ENCODE measurements around the gene ZNF19. TPM values are rescaled to one million over a fixed set of nuclear protein-coding genes. Genes with fewer than 3 reads are reported as not detected.

Gene ZNF19
- polyA plus RNA-seq, 1 experiment = 1.6 TPM

GRCh38 chr16:71500964-71501363, 11.8 kb upstream of the ZNF19 start:
- CTCF ChIA-PET = interaction anchor here (0.8 to 7.7 kb wide), 10 partner anchors 11 to 143 kb away, joined by 3 to 170 read pairs (median 4); partner anchors contain the start of genes CALB2 and ZNF19
- DNase-seq (ENCODE audit: low read depth) = no peak
- Histone ChIP-seq H3K4me3 (ENCODE audit: low read depth, low read length) (no peak overlapping the region), H3K36me3 (ENCODE audit: control insufficient read depth, insufficient read depth, low read length) (no peaks in the 10 kb centered on the region), H3K27me3 (ENCODE audit: control insufficient read depth, insufficient read depth, low read length) (no peaks in the 10 kb centered on the region; the same call in 1 of the 2 replicates)
- POLR2A ChIA-PET = no interaction called here
- TF ChIP-seq, protein P1, sequence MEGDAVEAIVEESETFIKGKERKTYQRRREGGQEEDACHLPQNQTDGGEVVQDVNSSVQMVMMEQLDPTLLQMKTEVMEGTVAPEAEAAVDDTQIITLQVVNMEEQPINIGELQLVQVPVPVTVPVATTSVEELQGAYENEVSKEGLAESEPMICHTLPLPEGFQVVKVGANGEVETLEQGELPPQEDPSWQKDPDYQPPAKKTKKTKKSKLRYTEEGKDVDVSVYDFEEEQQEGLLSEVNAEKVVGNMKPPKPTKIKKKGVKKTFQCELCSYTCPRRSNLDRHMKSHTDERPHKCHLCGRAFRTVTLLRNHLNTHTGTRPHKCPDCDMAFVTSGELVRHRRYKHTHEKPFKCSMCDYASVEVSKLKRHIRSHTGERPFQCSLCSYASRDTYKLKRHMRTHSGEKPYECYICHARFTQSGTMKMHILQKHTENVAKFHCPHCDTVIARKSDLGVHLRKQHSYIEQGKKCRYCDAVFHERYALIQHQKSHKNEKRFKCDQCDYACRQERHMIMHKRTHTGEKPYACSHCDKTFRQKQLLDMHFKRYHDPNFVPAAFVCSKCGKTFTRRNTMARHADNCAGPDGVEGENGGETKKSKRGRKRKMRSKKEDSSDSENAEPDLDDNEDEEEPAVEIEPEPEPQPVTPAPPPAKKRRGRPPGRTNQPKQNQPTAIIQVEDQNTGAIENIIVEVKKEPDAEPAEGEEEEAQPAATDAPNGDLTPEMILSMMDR (IDR thresholded peaks at IDR 0.05; ENCODE audit: insufficient read depth, low read depth, low read length) = no peak

GRCh38 chr16:71499775-71500364, 10.7 kb upstream of the ZNF19 start:
- no peak for DNase-seq (ENCODE audit: low read depth)
- CTCF ChIA-PET = interaction anchor here (0.6 to 7.7 kb wide), 22 partner anchors 9 to 211 kb away, joined by 3 to 170 read pairs (median 4); no protein-coding TSS in a partner anchor
- no peak overlapping the region for H3K4me3 ChIP-seq (ENCODE audit: low read depth, low read length)
- POLR2A ChIA-PET = no interaction called here
- no peaks in the 10 kb centered on the region for H3K36me3 ChIP-seq (ENCODE audit: control insufficient read depth, insufficient read depth, low read length)
- no peaks in the 10 kb centered on the region; the same call in 1 of the 2 replicates for H3K27me3 ChIP-seq (ENCODE audit: control insufficient read depth, insufficient read depth, low read length)
- TF ChIP-seq, protein P1 (IDR thresholded peaks at IDR 0.05; ENCODE audit: insufficient read depth, low read depth, low read length) = peak; percentile 70

DNA sequence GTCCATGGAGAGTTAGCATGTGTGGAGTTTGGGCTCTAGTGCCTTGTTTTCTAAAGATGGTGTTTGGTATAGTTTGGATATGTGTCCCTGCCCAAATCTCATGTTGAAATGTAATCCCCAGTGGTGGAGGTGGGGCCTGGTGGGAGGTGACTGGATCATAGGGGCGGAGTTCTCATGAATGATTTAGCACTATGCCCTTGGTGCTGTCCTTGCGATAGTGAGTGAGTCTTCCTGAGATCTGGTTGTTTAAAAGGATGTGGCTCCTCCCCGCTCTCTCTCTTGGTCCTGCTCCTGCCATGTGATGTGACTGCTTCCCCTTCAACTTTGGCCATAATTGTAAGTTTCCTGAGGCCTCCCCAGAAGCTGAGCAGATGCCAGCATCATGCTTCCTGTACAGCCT, 8.9 kb upstream of the ZNF19 start:
- DNase-seq (ENCODE audit: low read depth) = no peak
- H3K27me3 ChIP-seq (ENCODE audit: control insufficient read depth, insufficient read depth, low read length) = no peaks in the 10 kb centered on the region; the same call in 1 of the 2 replicates
- H3K4me3 ChIP-seq (ENCODE audit: low read depth, low read length) = no peak overlapping the region
- ChIA-PET CTCF (interaction anchor here (0.7 to 7.7 kb wide), 5 partner anchors 29 to 88 kb away, joined by 3 to 170 read pairs (median 6); no protein-coding TSS in a partner anchor), POLR2A (no interaction called here)
- TF ChIP-seq, protein P1 (IDR thresholded peaks at IDR 0.05; ENCODE audit: insufficient read depth, low read depth, low read length) = no peak
- H3K36me3 ChIP-seq (ENCODE audit: control insufficient read depth, insufficient read depth, low read length) = no peaks in the 10 kb centered on the region

DNA sequence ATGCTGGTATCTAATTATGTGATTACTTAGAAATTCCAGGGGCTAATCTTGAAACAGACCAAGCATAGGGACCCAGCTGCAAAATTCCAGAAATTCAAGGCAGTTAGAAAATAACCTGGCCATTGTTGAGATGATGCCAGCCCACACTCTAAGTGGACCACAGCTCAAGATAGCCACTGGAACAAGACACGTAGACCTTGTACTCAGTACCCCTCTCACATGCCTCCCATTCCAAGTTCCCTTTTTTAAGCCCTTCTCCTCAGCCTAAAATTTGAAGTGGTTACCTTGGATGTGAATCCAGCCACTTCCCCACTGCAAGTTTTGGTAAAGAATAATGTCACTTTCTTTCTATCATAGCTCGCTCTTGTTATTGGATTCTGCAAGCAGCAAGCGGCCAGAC, 4.1 kb upstream of the ZNF19 start:
- Histone ChIP-seq H3K4me3 (ENCODE audit: low read depth, low read length) (no peak overlapping the region), H3K36me3 (ENCODE audit: control insufficient read depth, insufficient read depth, low read length) (no peaks in the 10 kb centered on the region), H3K27me3 (ENCODE audit: control insufficient read depth, insufficient read depth, low read length) (no peaks in the 10 kb centered on the region; the same call in 1 of the 2 replicates)
- CTCF ChIA-PET = interaction anchor here (0.7 to 3.9 kb wide), 4 partner anchors 9 to 81 kb away, joined by 3 to 55 read pairs (median 4); no protein-coding TSS in a partner anchor
- TF ChIP-seq, protein P1 (IDR thresholded peaks at IDR 0.05; ENCODE audit: insufficient read depth, low read depth, low read length) = no peak
- POLR2A ChIA-PET = no interaction called here
- DNase-seq (ENCODE audit: low read depth) = no peak

DNA sequence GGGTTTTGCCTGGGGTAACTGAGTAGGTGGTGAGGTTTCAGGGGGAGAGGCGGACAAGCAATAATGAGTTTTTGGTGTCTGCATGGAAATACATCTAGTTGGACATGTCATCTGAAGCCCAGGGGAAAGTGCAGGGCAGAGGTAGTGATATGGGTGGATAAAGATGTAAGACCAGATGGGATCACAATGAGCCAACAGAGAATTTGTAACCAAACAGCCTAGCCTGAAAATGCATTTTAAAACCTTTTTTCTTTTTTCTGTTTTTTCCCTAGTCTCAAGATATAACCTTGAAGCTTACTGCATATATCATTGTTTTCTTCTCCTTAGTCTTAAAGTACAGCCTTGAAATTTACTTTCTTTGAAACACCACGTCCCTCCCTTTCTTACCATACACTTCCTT, 3.7 kb upstream of the ZNF19 start:
- TF ChIP-seq, protein P1 (IDR thresholded peaks at IDR 0.05; ENCODE audit: insufficient read depth, low read depth, low read length) = no peak
- no peaks in the 10 kb centered on the region; the same call in 1 of the 2 replicates for H3K27me3 ChIP-seq (ENCODE audit: control insufficient read depth, insufficient read depth, low read length)
- CTCF ChIA-PET = interaction anchor here (0.7 to 3.9 kb wide), 3 partner anchors 9 to 81 kb away, joined by 4 to 55 read pairs (median 5); no protein-coding TSS in a partner anchor
- no peak for DNase-seq (ENCODE audit: low read depth)
- H3K36me3 ChIP-seq (ENCODE audit: control insufficient read depth, insufficient read depth, low read length) = no peaks in the 10 kb centered on the region
- H3K4me3 ChIP-seq (ENCODE audit: low read depth, low read length) = no peak overlapping the region
- POLR2A ChIA-PET = no interaction called here
